Stimulated activated naive CD8-positive, alpha-beta T cell treated with anti-CD3 and anti-CD28 coated beads, Interleukin-15, Interleukin-2, amounts not matched to agents 100 U/mL and 50 U/mL, for 24 hours (primary cell): ENCODE measurements around the gene PLA2G2D.
"Not testable (repeated sequence)": the region's sequence is repeated elsewhere in the genome, so short reads cannot be mapped to it uniquely, and the experiment has no call there.

ENCODE experiments used
- ATAC-seq: fragments of 150-1000 bp; cut with Tn5 transposase; one replicate; pipeline ENCODE4 v1.10.0; 2021
- DNase-seq: peaks from one replicate; pipeline ENCODE4 v3.0.0; 2021

PLA2G2D gene

GRCh38 chr1:20142001-20142710, 22.8 kb upstream of the PLA2G2D start:
- DNase-seq, result no peak
- ATAC-seq, result no peak

DNA sequence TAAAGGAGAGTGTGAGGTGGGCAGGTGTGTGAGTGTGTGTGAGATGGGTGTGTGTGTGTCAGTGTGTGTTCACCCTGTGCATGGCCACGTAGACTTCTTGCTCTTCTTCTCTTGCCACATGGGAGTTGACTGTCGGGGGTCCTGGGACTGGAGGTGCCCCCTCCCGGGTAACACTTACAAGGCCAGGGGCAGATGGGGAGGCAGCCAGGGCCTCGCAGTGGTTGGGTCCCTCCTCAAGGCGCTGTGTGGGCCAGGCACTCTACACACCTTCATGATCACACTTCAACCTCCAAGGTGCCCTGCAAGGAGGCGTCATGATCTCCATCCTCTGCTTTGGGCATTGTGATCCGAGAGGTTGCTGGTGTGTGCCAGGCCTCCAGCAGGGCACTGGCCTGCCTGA, 22.1 kb upstream of the PLA2G2D start:
- no peak for DNase-seq

DNA sequence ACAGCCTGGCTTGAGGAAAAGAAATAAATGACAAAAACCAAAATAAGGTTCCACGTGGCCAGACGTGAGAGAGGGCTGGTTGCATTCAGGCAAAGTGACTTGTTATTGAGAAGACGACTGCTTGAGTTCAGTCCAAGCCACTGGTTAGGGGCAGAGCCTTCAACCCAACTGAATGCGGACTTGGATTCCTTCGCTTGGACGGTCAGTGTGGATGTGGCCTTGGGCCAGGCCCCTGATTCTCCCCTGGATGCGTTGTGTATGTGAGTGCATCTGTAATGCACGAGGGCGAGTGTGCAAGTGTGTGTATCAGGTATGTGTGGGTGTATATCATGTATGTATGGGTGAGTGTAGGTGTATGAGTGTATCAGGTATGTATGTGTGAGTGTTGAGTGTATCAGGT, 21.7 kb upstream of the PLA2G2D start:
- DNase-seq, result no peak
- ATAC-seq, result no peak

More for the DNA sequence above, 22.1 kb upstream of the PLA2G2D start:
- no peak for ATAC-seq

DNA sequence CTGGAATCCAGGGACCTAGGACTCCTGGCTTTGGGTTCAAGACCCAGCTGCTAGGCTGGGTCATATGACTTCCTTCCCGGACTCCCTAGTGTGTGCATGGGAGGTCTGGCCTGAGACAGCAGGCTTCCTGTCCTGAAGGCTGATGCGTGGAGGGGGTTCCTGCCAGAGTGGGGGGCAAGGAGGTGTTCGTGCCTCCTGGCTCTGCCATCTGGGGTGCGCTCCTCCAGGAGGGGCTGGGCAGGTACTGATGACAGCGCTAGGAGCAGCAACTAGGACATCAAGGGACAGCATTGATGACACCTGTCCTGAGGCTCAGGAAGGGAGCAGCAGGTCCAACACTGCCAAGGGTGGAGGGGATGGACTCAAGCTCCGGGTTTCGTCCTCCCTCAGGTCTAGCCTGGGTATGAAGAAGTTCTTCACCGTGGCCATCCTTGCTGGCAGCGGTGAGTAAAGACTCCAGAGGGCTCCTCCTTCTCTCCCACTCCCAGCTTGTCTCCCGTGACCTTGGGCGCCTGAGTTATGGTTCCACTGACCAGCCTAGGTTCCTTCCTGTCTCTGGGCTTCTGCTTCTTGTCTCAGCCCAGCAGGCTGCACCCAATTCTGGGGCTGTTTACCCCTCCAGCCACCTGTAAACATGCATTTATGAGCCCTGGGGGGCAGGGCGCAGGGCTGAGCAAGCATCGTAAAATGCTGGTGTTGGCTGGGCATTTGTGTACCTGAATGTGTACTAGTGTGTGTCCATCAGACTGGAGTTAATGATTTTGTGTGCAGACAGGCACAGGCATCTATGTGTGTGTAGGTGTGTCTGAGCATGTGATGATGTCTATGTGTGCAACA, 20.7 kb upstream of the PLA2G2D start:
- no peak for ATAC-seq

DNA sequence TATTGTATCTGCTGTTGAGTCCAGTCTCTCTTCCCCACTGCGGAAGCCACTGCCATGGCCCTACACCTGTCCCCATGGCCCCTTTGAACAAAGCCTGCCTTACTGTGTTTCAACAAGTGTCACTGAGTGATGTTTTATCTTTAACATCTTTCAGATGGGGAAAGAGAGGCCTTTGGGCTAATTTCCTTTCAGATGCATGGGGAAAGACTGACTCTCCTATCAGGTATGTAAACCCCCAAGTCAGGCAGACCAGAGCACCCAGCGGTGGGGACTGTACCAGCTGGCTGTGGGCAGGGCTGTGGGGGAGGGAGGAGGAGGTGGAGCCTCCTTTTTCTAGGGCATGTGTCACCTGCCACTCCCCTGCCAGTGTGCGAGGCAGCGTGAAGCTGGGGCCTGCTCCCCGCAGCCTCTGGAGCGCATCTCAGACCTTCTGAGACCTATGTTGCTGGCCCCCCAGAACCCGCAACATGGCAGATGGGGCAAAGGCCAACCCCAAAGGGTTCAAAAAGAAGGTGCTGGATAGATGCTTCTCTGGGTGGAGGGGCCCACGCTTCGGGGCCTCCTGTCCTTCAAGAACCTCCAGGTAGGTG, 19.7 kb upstream of the PLA2G2D start, which contains the start of gene PLA2G2F:
Gene PLA2G2F (plus strand): TSS at position 363 of the 590 bp plus-strand sequence. CDS start 105 bp downstream, at position 468.
- DNase-seq (no peak), ATAC-seq (no peak)

More for the DNA sequence above, 20.7 kb upstream of the PLA2G2D start:
- no peak for DNase-seq

GRCh38 chr1:20138346-20138745, 19.0 kb upstream of the PLA2G2D start:
- ATAC-seq, result no peak
- DNase-seq, result no peak

- ATAC-seq (no peak), DNase-seq (no peak)
Observed at GRCh38 chr1:20137604-20138003, 18.3 kb upstream of the PLA2G2D start.

DNA sequence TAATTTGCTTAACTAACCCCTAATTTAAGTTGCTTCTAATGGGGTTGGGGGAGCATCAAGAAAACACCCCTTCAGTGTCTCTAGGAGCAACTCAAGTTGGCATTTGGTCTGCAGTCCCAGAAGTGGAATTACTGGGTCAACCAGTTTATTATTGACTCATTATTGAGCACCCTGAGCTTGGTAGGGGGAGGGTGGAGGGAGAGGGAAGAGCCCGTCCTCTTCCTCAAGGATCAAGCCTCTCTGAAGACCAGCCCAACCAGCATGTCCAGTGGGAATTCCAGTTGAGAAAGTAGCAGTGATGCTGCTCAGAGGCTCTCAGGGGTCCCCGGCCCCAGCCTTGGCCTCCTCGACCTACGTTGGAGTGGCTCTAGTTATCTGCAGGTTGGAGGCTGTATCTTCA, 17.7 kb upstream of the PLA2G2D start:
- no peak for DNase-seq
- ATAC-seq, result no peak

DNA sequence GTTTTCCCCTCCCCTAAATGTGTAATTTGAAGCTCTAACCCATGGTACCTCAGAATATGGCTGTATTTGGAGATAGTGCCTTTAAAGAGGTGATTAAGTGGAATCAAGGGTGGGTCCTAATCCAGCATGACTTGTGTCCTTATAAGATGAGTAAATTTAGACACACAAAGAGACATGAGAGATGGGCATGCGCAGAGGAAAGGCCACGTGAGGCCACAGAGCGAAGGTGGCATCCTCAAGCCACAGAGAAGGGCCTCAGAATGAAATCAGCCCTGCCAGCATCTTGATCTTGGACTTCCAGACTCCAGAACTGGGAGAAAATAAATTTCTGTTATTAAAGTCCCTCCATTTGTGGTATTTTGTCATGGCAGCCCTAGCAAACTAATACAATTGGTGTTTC, 16.9 kb upstream of the PLA2G2D start:
- ATAC-seq (no peak), DNase-seq (no peak)

DNA sequence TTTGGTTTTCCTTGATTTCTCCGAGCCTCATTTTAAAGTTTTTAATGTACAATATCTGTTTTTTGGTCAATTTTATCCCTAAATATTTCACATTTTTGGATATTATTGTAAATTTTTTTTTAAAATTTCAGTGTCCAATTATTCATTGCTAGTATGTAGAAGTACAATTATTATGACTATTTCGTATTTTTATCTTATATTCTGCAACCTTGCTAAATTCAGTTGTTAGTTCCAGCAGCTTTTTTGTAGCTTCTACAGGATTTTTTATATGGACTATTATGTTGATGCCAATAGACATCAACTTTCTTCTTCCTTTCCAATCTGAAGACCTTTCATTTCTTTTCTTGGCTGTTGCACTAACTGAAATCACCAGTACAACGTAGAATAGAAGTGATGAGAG, 15.7 kb upstream of the PLA2G2D start:
- ATAC-seq, result no peak

DNA sequence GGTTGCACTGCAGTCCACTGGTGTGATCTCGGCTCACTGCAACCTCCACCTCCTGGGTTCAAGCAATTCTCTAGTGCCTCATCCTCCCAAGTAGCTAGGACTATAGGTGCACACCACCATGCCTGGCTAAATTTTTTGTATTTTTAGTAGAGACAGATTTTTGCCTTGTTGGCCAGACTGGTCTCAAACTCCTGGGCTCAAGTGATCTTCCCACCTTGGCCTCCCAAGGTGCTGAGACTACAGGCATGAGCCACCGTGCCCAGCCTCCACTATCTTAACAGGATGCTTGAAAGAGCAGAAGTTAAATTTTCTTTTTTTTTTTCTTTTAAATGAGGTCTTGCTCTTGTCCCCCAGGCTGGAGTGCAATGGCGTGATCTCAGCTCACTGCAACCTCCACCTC, 11.2 kb upstream of the PLA2G2D start:
- ATAC-seq, DNase-seq: not testable (repeated sequence)

More for the DNA sequence above, 15.7 kb upstream of the PLA2G2D start:
- no peak for DNase-seq

GRCh38 chr1:20126806-20127440, 7.6 kb upstream of the PLA2G2D start:
- no peak for DNase-seq
- no peak for ATAC-seq

GRCh38 chr1:20126041-20126805, 6.9 kb upstream of the PLA2G2D start:
- DNase-seq (no peak), ATAC-seq (no peak)

DNA sequence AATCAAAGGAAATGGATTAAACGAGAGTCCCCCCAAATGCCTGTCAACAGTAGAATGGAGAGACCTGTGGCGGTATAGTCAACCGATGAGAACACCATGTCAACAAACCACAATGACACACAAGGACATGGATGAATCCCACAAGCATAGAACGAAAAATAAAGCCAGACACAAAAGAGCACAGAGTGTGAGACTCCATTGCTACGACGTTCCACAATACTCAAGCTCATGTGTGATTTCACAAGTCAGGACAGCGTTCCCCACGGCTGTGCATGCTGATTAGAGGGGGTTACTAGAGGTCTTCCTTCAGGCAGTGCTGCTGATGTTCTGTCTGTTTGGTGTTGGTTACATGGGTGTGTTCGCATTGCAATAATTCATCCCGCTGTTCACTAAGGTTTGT, 5.8 kb upstream of the PLA2G2D start:
- DNase-seq (no peak), ATAC-seq (no peak)

- no peak for DNase-seq
Observed at GRCh38 chr1:20124456-20125057, 5.2 kb upstream of the PLA2G2D start.

GRCh38 chr1:20123722-20124455, 4.6 kb upstream of the PLA2G2D start:
- DNase-seq (no peak), ATAC-seq (no peak)

More at GRCh38 chr1:20124456-20125057, 5.2 kb upstream of the PLA2G2D start:
- ATAC-seq, result peak; percentile 58

DNA sequence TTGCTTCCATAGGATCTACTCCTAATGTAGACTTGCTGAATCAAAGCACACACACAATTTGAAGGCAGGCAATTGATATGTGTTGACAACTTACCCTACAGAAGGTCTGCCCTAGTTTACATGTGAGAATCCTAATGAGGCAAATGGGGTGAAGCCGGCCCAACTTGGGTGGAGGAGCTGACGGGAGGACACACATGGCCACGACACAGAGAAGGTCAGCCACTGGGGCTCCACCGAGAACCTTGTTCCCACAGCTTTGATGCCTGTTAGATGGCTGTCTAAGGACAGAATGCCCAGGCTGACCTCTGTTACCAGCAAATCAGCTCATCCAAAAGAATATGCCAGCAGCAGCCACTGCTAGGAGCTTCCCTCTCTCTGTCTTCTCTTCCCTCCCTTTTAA, 1.5 kb upstream of the PLA2G2D start:
- ATAC-seq (no peak), DNase-seq (no peak)

DNA sequence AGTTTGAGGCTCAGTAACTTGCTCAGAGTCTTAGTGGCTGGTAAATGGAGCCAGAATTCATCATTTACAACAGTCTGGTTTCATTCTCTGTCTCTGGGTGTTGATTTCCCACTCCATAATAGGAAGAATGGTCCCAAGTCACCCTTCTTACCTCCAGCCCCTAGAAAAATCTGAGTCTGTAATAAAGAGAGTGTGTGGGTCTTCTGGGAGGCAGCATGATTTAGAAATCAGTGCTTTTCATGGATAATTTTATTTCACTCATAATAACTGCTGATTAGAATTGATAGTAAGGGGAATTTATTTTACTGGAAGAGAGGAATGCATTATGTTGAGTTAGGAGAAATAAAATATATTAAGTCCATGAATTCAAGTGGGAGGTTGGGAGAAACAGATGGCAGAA, 2.1 kb downstream of the PLA2G2D start:
- DNase-seq, result no peak
- no peak for ATAC-seq

GRCh38 chr1:20115916-20116315, 3.4 kb downstream of the PLA2G2D start:
- DNase-seq (no peak), ATAC-seq (no peak)

GRCh38 chr1:20115479-20115878, 3.9 kb downstream of the PLA2G2D start:
- ATAC-seq (no peak), DNase-seq (no peak)
